NCI-H1105 treated with DMSO at 0.1 percent for 48 hours (cell line): Measurements from ENCODE around the gene ANP32A.

Experiments
- DNase-seq: peaks from one replicate; lab custom pipeline; 2025; lab: John Stamatoyannopoulos, UW

The ANP32A gene

DNA sequence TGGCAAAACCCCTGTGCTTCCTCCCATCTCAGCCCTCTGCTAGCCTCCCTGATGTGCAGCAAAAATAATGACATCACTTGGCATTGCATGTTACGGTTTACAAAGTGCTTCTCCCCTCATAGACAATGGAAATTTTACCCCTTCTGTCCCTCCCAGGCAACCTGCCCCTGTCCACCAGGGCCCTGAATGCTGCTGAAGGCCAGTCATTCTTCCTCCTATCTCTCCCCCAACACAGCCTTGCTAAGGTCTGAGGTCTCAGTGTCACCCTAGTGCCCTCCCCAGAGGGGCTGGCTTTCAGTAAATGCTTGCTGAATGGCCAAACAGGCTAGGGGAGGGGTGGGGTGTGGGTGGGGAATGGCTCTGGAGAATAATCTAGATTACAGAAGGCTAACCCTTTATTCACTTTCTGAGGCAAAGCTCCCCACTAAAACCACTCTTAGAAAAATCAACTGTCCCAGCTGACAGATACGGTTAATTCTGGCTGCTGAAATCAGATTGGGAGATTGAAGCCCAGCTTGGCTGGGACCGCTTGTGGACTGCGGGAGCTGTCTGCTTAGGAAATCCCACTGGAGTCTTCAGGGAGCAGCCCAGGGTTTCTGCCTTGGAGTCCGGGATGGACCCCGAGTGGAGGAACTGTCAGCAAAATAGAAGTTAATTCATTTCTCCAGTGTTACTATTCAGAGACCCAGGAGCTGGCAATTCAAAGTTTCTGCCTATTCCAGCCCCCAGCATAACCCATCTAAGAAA, 22.9 kb downstream of the ANP32A start:
- DNase-seq = no peak

- DNase-seq = no peak
These were observed 23.5 kb downstream of the ANP32A start for GRCh38 chr15:68797191-68797590.

GRCh38 chr15:68796576-68796975, 24.1 kb downstream of the ANP32A start:
- DNase-seq = no peak

GRCh38 chr15:68795298-68795848, 25.3 kb downstream of the ANP32A start:
- DNase-seq = no peak

DNA sequence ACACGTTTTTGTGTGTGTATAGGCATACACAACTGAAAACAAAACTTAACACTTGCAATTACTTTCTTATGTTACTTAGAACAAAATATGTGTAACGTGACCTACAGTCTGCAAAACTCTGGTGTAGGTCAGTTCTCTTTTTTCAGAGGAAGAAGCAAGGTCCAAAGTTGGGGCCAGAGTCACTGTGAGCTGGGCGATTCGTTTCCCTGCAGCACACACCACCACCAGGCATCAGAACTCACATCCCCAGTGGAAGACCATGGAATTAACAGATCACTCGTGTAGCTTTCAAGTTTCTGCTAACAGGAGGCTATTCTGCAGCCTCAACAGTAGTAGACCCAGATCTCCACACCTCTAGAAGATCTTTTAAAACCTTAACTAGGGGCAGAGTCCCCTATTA, 25.8 kb downstream of the ANP32A start:
- no peak for DNase-seq

- DNase-seq = no peak
These were observed 26.4 kb downstream of the ANP32A start for GRCh38 chr15:68794307-68794706.

DNA sequence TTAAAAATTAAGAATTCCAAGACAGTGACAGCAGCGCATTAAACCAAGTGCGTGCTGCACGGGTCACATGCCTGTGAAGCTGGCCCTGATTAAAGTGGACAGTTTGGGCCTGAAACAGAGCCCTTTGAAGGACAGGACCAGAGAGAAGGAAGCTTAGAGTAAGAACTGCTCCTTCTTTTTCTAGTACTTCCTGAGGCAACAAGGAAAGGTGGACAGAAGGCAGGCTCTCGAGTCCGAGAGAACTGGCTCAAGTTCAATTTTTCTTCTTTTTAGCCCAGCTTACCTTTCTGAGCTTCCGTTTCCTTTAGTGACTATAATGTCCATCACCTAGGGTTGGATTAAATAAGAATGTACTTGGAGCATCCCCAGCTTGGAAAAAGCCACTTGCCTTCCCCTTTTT, 26.9 kb downstream of the ANP32A start:
- no peak for DNase-seq

DNA sequence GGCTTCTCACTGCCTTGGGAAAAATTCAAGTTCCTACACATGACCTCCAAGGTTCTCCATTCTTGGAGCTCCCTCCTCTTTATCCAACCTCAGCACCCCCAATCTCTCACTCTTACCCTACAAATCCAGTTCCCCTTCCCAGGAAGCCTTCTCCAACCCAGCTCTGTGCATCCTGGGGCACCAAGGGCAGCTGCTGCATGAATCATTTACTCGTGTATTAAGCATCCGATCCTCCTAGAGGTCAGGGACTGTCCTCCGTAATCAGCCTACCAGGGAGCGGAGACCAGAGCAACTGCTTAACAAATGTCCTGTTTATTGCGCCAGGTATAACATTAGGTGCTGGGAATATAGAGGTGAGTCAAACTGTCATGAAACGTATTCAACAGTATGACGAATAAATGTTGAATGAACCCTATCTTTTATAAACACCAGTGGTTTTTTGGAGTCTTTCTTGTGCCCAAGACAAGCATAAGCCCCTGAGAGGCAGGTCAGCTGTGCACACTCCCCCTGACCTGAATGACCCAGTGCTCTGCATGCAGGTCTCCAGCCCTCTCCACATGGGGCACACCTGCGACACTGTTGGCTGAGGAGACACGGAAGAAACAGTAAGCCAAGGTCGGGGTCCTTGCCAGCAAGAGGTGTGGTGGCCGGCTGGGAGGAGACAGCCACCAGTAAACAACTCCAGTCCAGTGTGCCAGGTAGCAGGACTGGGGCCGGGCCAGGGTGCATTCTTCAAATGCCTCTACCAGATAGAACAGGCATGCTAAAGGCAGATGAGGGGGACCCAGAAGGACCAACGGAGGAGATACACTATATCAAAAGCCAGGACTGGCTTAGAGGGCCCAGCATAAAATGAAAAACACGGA, 27.6 kb downstream of the ANP32A start:
- no peak for DNase-seq

DNA sequence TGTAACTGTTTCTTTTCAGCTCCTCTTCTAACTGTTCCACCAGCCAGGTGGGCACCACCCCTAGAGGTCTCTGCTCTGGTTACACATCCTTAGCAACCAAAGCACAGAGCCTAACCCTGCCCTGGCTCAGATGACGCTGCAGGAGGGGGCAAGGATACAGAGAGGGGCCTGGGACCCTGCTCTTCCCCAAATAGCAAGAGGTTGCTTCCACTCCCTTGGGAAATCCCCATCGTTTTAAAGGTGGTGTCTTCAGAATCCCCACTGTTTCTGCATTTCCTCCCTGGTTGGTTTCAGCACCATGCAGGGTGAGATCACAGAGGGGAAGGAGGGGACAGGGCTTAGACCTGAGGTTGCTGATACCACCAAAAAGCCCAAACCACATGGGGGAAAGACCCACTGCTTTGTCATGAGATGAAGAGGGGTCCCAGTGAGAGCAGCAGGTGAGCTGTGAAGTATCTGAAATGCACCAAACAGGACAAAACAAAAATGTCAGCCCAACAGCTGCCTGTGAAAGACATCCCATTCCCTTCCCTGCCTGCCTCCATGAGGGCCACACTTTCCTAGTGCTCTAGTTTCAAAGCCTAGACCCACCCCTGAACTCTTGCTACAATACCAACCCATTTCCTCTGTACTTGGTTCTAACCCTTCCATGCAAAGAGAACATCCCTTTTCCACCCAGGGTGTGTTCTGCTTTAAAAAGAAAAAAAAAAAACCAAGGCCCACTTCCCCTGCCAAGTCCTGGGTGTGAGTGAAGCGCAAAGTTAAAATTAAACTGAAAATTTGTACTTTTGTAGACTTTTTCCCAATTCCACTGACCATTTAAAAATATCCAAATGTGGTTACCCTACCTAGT, 29.0 kb downstream of the ANP32A start:
- DNase-seq = no peak

- no peak for DNase-seq
These were observed 29.8 kb downstream of the ANP32A start for GRCh38 chr15:68790910-68791309.

DNA sequence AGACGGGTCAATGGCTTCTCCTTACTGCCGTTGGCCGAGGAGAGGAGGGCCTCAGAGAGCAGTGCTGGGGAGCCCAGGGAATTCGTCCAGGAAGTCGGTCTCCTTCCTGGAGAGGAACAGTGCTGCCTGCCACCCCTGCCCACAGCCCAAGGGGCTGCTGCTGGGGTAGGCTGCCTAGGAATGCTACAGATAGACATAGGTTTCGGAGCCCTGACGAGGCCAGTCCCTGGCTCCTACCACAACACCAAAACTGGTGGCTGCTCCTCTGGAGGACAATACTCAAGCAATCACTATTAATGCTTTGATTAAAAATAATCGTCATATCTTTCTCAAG, 30.5 kb downstream of the ANP32A start:
- DNase-seq = no peak

- no peak for DNase-seq
These were observed 31.0 kb downstream of the ANP32A start for GRCh38 chr15:68789534-68790241.

- DNase-seq = no peak
These were observed 31.6 kb downstream of the ANP32A start for GRCh38 chr15:68789091-68789490.

DNA sequence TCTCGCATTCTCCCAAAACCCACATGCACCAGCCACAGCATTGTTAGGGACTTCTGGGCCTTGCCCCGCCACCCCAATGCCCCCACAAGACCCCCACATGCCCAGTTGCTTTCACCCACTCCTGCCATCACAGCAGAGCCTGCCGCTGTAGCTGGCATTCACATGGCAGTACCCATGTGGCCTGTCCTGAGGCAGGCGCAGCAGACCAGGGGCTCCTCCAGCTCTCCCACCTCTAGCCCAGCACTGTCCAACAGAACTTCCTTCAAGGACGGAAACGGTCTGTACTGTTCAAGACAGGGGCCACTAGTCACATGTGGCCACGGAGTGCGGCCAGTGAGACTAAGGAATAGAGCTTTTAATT, 32.5 kb downstream of the ANP32A start:
- no peak for DNase-seq

DNA sequence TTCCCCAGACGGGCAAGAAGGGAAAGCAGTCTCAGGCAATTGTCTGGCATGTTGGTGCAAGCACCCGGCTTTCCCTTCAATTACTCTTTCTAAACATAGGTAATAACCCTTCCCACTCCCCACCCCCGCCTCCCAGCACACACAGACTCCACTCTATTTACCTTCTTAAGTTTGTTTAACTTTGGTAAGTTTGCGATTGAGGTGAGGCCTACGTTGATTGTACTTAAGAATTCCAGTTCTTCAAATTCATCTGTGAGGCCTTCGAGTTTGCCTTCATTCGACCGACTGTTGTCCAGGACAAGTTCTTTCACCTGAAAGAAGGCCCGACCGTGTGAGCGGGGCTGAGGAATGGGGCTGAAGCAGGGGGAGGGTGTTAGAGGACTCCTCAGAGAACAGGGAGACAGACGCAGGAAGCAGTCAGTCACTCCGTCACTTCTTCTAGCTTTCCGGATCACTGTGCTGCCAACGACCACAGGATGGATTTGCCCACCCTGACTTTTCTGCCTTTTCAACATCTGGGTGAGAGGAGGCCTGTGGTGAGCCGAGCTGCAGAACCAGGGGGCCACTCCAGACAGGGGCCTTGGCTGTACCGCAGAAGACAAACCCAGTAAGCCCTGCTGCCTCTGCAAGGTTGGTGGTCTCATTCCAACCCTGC, 33.0 kb downstream of the ANP32A start:
- DNase-seq = no peak

GRCh38 chr15:68786753-68787152, 33.9 kb downstream of the ANP32A start:
- DNase-seq = no peak

GRCh38 chr15:68785541-68785940, 35.2 kb downstream of the ANP32A start:
- no peak for DNase-seq

DNA sequence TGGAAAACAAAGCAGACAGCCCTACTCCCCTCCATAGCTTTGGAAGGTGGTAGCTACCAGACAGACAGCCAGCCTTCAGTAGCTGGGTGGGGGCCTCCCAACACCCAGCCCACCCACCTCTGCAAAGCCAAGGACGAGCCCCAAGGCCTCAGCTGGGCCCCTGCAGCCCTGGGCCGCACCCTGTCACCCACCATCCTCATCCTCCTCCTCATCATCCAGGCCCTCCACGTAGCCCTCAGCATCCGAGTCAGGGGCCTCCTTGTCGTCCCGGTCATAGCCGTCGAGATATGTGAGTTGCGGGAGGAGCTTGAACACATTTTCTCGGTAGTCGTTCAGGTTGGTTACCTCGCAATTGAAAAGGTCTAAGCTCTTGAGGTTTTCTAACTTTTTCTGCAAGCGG, 36.5 kb downstream of the ANP32A start:
- no peak for DNase-seq

GRCh38 chr15:68783226-68784058, 37.3 kb downstream of the ANP32A start:
- no peak for DNase-seq

- no peak for DNase-seq
These were observed 38.0 kb downstream of the ANP32A start for GRCh38 chr15:68782589-68783161.
